GM12801 (cell line): ENCODE measurements around the gene ATF7.

Experiments
- CTCF ChIP-seq: IDR thresholded peaks from one replicate; pipeline ENCODE4 v1.5.1; 2011; ENCODE audit warnings: control low read depth; ENCODE audit not compliant: insufficient read length; ENCODE audit errors: extremely low read depth

The ATF7 gene

GRCh38 chr12:53530061-53530460, 96.1 kb downstream of the ATF7 start:
- no peak for TF ChIP-seq CTCF

- TF ChIP-seq CTCF = no peak
Measured at GRCh38 chr12:53524476-53524875, 101.7 kb downstream of the ATF7 start.

GRCh38 chr12:53523131-53523530, 103.1 kb downstream of the ATF7 start:
- TF ChIP-seq CTCF = no peak

GRCh38 chr12:53518381-53518780, 107.8 kb downstream of the ATF7 start:
- TF ChIP-seq CTCF = no peak

GRCh38 chr12:53516758-53517455, 109.3 kb downstream of the ATF7 start:
- no peak for TF ChIP-seq CTCF

- no peak for TF ChIP-seq CTCF
Measured at GRCh38 chr12:53515291-53515680, 110.9 kb downstream of the ATF7 start.

- TF ChIP-seq CTCF = no peak
Measured at GRCh38 chr12:53514628-53515290, 111.4 kb downstream of the ATF7 start.
